ENCODE measurements around the gene CLIP3. TPM values are rescaled to one million over a fixed set of nuclear protein-coding genes. Genes with fewer than 3 reads are reported as not detected.

CLIP3 gene
- total RNA-seq, 2 experiments from 2014 or later: 0.98 to 1.1 TPM

DNA sequence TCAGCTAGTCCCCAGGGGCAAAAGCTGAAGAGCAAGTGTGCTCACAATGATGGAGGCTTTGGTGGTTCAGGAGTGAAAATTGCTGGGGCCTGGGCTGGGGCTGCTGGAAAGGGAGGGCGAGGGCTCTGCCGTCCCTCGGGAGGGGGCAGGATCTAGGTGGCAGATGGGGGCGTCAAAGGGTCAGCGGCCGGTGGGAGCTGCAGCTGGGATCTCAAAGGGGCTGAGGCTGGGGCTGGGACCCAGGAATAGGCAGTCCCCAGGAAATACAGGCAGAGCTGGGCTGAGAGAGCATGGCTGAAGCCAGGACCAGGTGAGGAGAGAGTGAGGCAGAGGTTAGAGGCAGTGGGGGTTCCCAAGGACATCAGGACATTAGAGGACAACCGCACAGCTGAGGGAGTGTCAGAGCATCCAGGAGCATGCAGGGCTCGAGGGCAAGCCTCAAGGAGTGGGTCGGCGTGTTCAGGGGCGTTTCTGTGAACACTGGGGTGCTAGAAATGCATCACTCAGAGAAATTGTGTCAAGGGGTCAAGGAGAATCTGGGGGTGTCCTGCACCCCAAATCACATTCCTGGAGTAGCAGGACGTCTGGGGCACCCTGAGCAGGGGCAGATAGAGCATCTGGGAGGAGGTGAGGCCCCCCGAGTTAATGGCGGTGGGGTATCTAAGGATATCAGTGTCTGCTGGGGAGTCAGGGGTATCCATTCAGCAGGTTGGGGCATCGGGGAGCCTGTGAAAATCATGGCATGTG is 22.9 kb downstream of the CLIP3 start:
- Mint-ChIP-seq H3K4me1 (peaks cover 19% of the 10 kb centered on the region), H3K27ac (no peak overlapping the region), H3K27me3 (no peaks in the 10 kb centered on the region), H3K4me3 (no peak overlapping the region), H3K9me3 (ENCODE audit: low read depth) (no peaks in the 10 kb centered on the region), H3K36me3 (no peaks in the 10 kb centered on the region)
- no peak for DNase-seq
- CTCF ChIA-PET: interaction anchor here (1.3 kb wide), 1 partner anchor 51 kb away, joined by 3 read pairs; no protein-coding TSS in a partner anchor
- ATAC-seq: no peak

DNA sequence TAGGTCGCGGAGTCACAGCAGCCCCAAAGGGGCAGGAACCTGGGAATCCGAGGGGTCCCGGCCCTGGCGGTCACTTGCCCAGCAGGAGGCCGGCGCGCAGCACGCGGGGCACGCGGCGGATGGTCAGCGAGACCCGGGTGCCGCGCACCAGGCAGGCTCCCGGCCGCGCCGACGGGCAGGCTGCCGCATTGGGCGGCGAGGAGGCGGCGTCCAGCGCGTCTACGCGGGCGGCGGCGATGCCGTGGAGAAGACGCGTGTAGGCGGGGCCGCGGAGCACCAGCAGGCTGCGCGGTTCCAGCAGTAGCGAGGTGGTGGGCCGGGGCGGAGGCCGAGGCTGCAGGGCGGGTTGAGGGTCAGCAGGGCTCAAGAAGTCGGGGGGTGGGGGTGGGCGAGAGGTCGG is 23.5 kb downstream of the CLIP3 start:
- peak; percentile 24 for ATAC-seq
- Mint-ChIP-seq H3K4me1 (peaks cover 14% of the 10 kb centered on the region), H3K27me3 (no peaks in the 10 kb centered on the region), H3K36me3 (no peaks in the 10 kb centered on the region), H3K4me3 (no peak overlapping the region), H3K9me3 (ENCODE audit: low read depth) (no peaks in the 10 kb centered on the region), H3K27ac (no peak overlapping the region)
- DNase-seq: peak; percentile 54
- CTCF ChIA-PET: interaction anchor here (1.3 kb wide), 1 partner anchor 51 kb away, joined by 3 read pairs; no protein-coding TSS in a partner anchor

DNA sequence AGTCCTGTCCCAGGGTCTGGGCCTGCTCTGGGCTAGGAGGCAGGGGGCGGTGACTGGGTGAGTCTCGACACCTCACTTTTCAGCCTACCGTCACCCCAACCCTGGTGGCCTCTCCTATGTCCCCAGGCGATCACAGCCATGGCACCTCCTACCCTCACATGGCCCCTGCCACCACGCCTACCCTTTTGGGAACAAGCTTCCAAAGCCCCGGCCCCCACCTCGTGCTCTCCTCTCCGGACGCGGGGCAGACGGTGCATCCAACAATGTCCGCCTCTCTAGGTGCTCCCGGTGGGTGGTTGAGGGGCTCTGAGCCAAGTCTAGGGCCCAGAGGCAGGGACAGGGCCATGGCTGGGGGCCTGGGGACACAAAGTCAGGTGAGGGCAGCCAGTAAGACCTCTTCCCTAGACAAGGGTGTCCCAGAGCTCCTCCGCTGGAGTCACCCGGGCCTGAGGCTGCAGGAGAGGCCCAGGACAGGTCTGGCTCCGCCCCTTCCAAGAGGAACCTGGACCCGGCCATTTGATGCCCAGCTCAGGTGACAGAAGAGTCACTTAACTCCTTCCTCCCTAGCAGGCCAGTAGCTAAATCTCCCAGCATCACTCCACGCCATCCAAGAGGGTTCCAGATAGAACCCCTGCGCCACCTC is 24.2 kb downstream of the CLIP3 start, which contains the start of gene SYNE4:
Gene SYNE4 (minus strand): TSS at position 478 of the 643 bp plus-strand sequence. CDS start 132 bp downstream, at position 346.
- CTCF ChIA-PET: interaction anchor here (1.3 kb wide), 1 partner anchor 50 kb away, joined by 3 read pairs; no protein-coding TSS in a partner anchor
- Mint-ChIP-seq H3K4me3 (peak within 1 kb of the TSS; percentile 20), H3K9me3 (ENCODE audit: low read depth) (no peaks in the 10 kb centered on the region), H3K4me1 (peaks cover 13% of the 10 kb centered on the region), H3K36me3 (no peaks in the 10 kb centered on the region), H3K27me3 (no peaks in the 10 kb centered on the region), H3K27ac (no peak within 1 kb of the TSS)
- ATAC-seq: no peak
- no peak for DNase-seq

DNA sequence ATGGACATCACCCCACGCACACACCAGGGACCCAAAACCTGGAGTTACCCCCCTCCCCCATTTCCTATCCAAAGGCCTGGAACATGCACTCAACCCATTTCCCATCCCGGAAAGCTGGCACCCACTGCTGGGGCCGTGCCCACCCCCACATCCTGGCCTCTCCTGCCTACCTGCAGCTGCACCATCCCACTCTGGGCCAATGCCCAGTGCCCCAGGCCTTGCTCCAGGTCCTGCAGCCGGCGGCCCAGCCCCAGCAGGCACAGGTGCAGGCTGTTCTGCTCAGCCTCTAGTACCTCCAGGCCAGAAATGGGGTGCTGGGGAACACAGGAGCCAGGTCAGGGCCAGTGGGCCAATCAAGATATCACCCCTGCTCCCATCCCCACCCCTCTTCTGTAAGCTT is 25.7 kb downstream of the CLIP3 start:
- Mint-ChIP-seq H3K27ac (no peak overlapping the region), H3K9me3 (ENCODE audit: low read depth) (no peaks in the 10 kb centered on the region)
- ATAC-seq: no peak

DNA sequence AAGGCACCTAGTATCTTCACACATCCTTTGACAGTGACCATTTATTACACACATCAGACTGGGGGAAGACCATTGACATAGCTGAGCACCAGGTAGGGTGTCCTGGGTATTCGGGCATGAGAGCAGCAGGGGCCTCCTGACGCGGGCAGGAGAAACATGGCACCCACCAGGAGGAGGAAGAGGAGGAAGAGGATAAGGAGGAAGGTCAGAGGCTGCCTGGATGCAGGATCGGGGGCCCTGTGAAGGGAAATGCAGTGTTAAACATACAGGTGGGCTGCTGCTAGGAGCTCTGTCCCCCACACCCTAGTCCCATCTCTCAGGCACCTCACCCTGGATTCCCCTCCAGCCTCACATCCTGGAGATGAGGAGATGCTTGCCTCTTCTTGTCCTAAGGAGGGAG is 29.4 kb downstream of the CLIP3 start:
- ATAC-seq (no peak), DNase-seq (no peak)
- H3K36me3 Mint-ChIP-seq: peaks cover 4% of the 10 kb centered on the region
- H3K9me3 Mint-ChIP-seq (ENCODE audit: low read depth): no peaks in the 10 kb centered on the region
- no peak overlapping the region for H3K4me3 Mint-ChIP-seq
- H3K27ac Mint-ChIP-seq: no peak overlapping the region
- H3K27me3 Mint-ChIP-seq: no peaks in the 10 kb centered on the region
- CTCF ChIA-PET: no interaction called here
- peaks cover 5% of the 10 kb centered on the region for H3K4me1 Mint-ChIP-seq

More for the DNA sequence above, 25.7 kb downstream of the CLIP3 start:
- Mint-ChIP-seq H3K36me3 (peaks cover under 1% of the 10 kb centered on the region), H3K4me3 (no peak overlapping the region), H3K27me3 (no peaks in the 10 kb centered on the region), H3K4me1 (peaks cover 10% of the 10 kb centered on the region)
- CTCF ChIA-PET: no interaction called here
- no peak for DNase-seq

DNA sequence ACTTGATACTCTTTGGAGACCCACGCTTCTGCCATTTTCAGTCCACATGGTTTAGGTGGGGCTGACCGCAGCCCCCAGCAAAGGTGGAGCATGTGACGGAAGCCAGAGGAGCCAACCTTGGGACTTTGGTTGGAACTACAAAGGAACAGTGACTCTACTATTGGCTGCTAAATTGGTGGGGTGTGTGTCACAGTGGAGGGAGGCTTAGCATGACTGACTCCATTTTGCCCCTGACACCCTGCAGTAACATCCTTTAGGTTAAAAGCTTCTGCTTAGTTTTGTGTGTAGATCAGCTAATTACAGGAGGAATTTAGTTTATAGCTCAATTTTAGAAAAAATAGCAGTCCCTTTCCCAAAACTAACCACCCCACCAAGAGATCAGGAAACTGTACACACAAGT is 31.1 kb downstream of the CLIP3 start:
- peaks cover 7% of the 10 kb centered on the region for H3K36me3 Mint-ChIP-seq
- H3K27ac Mint-ChIP-seq: no peak overlapping the region
- H3K4me3 Mint-ChIP-seq: no peak overlapping the region
- ATAC-seq (no peak), DNase-seq (no peak)
- H3K27me3 Mint-ChIP-seq: no peaks in the 10 kb centered on the region
- CTCF ChIA-PET: interaction anchor here (0.6 kb wide), 1 partner anchor 48 kb away, joined by 3 read pairs; no protein-coding TSS in a partner anchor
- peaks cover 14% of the 10 kb centered on the region for H3K4me1 Mint-ChIP-seq
- H3K9me3 Mint-ChIP-seq (ENCODE audit: low read depth): no peaks in the 10 kb centered on the region

DNA sequence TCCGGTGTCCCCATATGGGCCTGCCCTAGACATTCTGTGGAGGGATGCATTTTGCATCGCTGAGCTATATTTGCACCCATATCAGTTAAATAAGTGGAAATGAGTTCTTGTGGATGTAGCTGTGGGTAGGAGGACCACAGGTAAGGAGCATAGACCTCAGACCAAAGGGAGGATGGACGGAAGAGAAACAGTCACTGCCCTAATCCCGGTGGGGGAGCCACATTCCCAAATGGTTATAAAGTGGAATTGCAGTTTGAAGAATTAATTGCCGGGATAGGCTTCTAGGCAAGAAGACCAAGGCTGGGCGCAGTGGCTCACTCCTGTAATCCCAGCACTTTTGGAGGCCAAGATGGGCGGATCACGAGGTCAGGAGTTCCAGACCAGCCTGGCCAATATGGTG is 35.9 kb downstream of the CLIP3 start:
- Mint-ChIP-seq H3K27me3 (no peaks in the 10 kb centered on the region), H3K9me3 (ENCODE audit: low read depth) (no peaks in the 10 kb centered on the region), H3K4me3 (no peak overlapping the region), H3K4me1 (peaks cover 32% of the 10 kb centered on the region), H3K27ac (no peak overlapping the region), H3K36me3 (peaks cover 6% of the 10 kb centered on the region)
- no peak for ATAC-seq
- no peak for DNase-seq
- CTCF ChIA-PET: interaction anchor here (1.2 kb wide), 1 partner anchor 18 kb away, joined by 3 read pairs; no protein-coding TSS in a partner anchor

DNA sequence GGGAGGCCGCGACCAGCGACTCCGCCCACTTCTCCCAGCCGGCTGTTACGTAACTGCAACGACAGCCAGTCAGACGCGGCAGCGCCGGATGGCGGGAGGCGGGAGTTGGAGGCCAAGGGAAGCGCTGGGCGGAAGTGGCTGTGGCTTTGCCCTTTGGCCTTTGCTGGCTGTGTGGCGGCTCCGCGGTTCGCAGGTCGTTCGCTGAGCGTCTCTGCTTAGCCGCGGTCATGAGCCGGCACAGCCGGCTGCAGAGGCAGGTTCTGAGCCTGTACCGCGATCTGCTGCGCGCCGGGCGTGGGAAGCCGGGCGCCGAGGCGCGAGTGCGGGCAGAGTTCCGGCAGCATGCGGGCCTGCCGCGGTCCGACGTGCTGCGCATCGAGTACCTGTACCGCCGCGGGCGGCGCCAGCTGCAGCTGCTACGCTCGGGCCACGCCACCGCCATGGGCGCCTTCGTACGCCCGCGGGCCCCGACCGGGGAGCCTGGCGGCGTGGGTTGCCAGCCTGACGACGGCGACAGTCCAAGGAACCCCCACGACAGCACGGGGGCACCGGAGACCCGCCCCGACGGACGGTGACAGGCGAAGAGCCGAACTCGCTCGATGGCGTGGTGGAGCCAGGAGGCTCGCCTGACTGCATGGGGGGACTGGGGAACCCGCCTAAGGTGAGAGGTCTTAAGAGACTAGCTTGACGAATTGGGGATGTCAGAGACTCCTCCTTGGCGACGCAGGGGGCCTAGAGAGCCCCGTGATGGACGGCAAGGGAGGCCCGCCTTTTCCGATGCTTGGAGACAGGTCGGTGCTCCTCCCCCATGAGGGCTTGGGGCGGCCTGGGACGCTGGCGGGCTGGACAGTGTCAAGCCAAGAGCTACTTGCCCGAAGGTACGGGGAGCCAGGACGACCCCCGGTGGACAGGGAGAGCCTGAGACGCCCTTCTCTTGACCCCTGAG is 37.4 kb downstream of the CLIP3 start, which contains the start of gene SDHAF1:
Gene SDHAF1 (plus strand): TSS at position 141 of the 946 bp plus-strand sequence. CDS start 87 bp downstream, at position 228.
- peak within 1 kb of the TSS; percentile 79 for H3K4me3 Mint-ChIP-seq
- H3K4me1 Mint-ChIP-seq: peaks cover 30% of the 10 kb centered on the region
- no peaks in the 10 kb centered on the region for H3K9me3 Mint-ChIP-seq (ENCODE audit: low read depth)
- ATAC-seq (peak; percentile 91), DNase-seq (peak; percentile 97)
- no peaks in the 10 kb centered on the region for H3K27me3 Mint-ChIP-seq
- peak within 1 kb of the TSS; percentile 86 for H3K27ac Mint-ChIP-seq
- CTCF ChIA-PET: interaction anchor here (1.2 to 1.8 kb wide), 3 partner anchors 9 to 52 kb away, joined by 3 to 4 read pairs (median 4); no protein-coding TSS in a partner anchor
- H3K36me3 Mint-ChIP-seq: peaks cover 4% of the 10 kb centered on the region

DNA sequence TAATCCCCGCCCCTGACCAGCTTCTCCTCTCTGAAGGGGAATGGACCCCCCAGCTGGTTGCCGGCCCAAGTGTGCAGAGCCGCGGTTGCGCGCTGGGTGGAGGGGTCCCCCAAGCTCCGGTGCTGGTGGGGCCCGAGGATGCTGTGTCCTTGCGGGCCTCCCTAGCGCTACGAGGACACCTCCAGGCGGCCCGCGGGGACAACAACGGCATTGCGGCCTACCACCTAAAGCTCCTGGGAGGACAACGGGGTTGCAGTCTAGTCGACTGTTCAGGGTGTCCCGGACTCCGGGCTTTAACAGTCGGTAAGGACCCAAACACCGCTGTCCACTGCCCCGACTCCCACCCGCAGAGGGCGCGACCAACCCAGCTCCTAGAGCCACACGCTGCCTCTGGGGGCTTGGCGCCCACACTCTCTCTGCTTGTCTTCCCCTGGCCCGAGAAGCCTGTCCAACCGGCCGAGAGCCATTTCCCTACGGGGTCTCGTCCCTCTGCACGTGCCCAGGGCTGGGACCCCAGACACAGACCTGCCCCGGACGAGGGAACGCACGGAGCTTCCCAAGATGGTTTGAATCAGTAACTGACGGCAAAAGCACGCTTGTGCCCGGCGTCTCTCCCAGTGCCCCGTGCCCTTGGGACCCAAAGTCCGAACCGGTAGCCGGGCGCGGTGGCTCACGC is 38.6 kb downstream of the CLIP3 start:
- peaks cover 4% of the 10 kb centered on the region for H3K36me3 Mint-ChIP-seq
- peak overlapping the region; percentile 79 for H3K4me3 Mint-ChIP-seq
- no peak overlapping the region for H3K27ac Mint-ChIP-seq
- H3K4me1 Mint-ChIP-seq: peaks cover 27% of the 10 kb centered on the region
- DNase-seq (no peak), ATAC-seq (no peak)
- CTCF ChIA-PET: interaction anchor here (0.7 to 1.8 kb wide), 2 partner anchors 20 to 53 kb away, joined by 3 to 4 read pairs; partner anchors contain the start of gene ALKBH6
- H3K9me3 Mint-ChIP-seq (ENCODE audit: low read depth): no peaks in the 10 kb centered on the region
- peaks cover 1% of the 10 kb centered on the region for H3K27me3 Mint-ChIP-seq

DNA sequence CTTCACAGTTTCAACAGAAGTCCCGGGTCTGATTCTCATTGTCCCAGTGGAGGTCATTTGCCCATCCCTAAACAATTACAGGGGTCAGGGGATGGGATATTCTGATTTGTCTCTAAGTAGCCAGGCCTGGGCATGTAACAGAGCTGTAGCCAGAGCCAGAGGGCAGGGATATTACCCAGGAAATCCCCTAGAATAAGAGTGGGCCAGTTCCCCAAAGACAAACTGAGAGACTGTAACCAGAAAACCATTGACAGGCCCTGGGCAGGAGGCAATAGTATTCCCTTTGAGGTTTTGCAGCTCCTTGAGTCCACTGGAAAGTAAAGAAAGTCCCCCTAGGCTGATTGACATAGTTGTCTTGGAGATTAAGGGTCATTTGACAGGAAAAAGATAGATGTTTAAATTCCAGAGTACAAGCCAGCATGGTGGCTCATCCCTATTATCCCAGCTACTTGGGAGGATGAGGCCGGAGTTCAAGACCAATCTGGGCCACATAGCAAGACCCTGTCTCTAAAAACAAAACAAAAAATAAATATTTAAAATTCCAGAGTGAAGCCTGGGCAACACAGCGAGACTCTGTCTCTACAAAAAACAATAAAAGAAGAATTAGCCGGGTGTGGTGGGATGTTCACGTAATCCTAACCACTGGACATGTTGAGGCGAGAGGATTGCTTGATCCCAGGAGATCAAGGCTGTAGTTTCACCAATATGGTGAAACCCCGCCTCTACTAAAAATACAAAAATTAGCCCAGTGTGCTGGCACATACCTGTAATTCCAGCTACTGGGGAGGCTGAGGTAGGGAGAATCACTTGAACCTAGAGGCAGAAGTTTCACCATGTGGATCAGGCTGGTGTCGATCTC is 39.5 kb downstream of the CLIP3 start:
- peaks cover 27% of the 10 kb centered on the region for H3K4me1 Mint-ChIP-seq
- ATAC-seq: no peak
- H3K4me3 Mint-ChIP-seq: no peak overlapping the region
- DNase-seq: no peak
- no peak overlapping the region for H3K27ac Mint-ChIP-seq
- H3K36me3 Mint-ChIP-seq: peaks cover 5% of the 10 kb centered on the region
- H3K27me3 Mint-ChIP-seq: peaks cover 11% of the 10 kb centered on the region
- no peaks in the 10 kb centered on the region for H3K9me3 Mint-ChIP-seq (ENCODE audit: low read depth)
- CTCF ChIA-PET: no interaction called here

DNA sequence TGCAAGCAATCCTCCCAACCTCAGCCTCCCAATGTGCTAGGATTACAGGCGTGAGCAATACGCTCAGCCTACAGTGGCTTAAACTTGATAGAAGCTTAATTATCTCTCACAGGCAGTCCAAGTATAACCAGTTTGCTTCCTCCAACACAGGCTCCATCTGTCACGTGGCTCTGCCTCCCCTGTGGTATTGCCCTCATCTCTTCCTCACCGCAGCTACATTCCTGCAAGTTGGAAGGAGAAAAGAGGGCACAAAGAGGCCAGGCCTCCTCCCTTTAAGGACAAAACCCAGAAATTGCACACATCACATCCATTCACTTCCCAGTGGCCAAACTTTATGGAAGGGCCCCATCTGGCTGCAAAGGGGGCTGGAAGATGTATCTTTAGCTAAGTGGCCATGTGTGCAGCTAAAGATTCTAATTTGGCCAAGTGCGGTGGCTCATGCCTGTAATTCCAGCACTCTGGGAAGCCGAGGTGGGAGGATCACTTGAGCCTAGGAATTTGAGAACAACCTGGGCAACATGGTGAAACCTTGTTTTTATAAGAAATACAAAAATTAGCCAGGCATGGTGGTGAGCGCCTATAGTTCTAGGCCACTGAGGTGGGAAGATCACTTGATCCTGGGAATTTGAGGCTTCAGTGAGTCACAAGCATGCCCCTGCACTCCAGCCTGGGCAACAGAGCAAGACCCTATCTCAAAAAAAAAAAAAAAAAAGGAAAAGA is 40.8 kb downstream of the CLIP3 start:
- Mint-ChIP-seq H3K4me3 (no peak overlapping the region), H3K36me3 (peaks cover 3% of the 10 kb centered on the region), H3K27me3 (peaks cover 16% of the 10 kb centered on the region), H3K9me3 (ENCODE audit: low read depth) (no peaks in the 10 kb centered on the region), H3K4me1 (peaks cover 22% of the 10 kb centered on the region), H3K27ac (no peak overlapping the region)
- CTCF ChIA-PET: interaction anchor here (0.7 to 1.0 kb wide), 2 partner anchors 33 to 922 kb away, joined by 3 to 4 read pairs; no protein-coding TSS in a partner anchor
- ATAC-seq: no peak
- DNase-seq: no peak
